ENCODE measurements around the gene HNRNPDL.
"Not testable (repeated sequence)": the region's sequence is repeated elsewhere in the genome, so short reads cannot be mapped to it uniquely, and the experiment has no call there.

Gene HNRNPDL

DNA sequence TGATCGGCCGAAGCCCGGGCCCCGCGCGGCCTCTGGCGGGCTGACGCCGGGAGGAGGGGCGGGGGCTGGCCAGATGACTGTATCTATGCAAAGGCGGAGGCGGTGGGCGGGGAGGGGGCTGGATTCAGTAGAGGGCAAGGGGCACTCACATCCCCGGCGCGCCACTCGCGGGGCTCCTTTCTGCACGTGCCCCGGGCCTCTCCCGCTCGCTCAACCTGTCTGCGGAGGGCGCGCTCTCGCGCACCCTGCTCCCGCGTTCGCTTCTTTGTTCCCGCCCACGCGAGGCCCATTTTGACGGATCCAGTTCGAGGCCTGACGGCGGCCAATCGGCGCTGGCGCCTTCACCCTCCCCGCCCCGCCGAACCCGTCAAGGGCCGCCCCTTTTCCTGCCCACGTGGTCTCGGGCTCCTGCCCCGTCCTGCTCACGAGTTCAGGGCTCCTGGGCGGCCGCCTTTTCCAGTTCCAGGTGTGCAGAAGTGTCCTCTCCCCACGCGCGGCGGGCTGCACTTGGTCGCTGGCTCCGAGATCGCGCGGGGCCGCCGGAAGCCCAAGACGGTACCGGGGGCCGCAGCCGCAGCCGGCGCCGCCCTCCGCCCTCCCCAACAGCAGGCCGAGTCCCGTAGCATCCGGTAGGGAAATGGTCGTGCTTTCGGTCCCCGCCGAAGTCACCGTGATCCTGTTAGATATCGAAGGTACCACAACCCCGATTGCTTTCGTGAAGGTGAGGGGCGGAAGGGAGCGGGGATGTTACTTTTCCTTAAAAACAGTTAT lies at the start of gene HNRNPDL, which contains the start of gene ENOPH1:
HNRNPDL (minus strand) TSS at position 270 of the 771 bp plus-strand sequence. CDS start 772 bp downstream, outside the sequence.
ENOPH1 (plus strand) TSS at position 398 of the 771 bp plus-strand sequence; CDS start at position 638, 240 bp downstream.
- Histone ChIP-seq H3K4me2 (peak within 1 kb of the TSS; percentile 75 to 96 (median 92)), H3K9me3 (replicated peaks in 1 of 11) (0 out of 22 replicates have a peak, but pooled peaks cover 0 to 7% (median 0%) of the 10 kb centered on the region in 11 experiments), H3K4me3 (peak within 1 kb of the TSS; percentile 70 to 90 (median 82)), H3K36me3 (peaks cover 37 to 67% (median 57%) of the 10 kb centered on the region in 11 experiments), H3K9ac (peak within 1 kb of the TSS; percentile 91 to 100 (median 99)), H3K27me3 (no peaks in the 10 kb centered on the region), H3K27ac (peak within 1 kb of the TSS; percentile 88 to 100 (median 99)), H3K4me1 (peaks cover 34 to 52% (median 40%) of the 10 kb centered on the region in 10 experiments), H4K20me1 (peaks cover 66 to 84% (median 81%) of the 10 kb centered on the region in 11 experiments)
- no peak for TF ChIP-seq Cebpa-rat (IDR thresholded peaks at IDR 0.05)

DNA sequence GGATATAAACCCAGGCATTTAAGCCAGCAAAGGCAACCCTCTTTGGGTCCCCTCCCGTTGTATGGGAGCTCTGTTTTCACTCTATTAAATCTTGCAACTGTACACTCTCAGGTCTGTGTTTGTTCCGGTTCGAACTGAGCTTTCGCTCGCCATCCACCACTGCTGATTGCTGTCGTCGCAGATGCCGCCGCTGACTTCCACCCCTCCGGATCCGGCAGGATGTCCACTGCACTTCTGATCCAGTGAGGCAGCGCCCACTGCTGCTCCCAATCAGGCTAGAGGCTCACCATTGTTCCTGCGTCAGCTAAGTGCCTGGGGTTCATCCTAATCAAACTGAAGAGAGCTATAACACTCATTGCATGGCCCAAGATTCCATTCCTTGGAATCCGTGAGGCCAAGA lies 49.3 kb upstream of the HNRNPDL start:
- Histone ChIP-seq H3K27me3 (no peaks in the 10 kb centered on the region), H3K4me1 (no peaks in the 10 kb centered on the region), H4K20me1 (no peaks in the 10 kb centered on the region), H3K9me3 (replicated peaks in 1 of 11) (peaks cover 0 to 17% (median 11%) of the 10 kb centered on the region in 11 experiments; a peak in 14 of 22 replicates), H3K4me2 (no peak overlapping the region), H3K4me3 (no peak overlapping the region), H3K27ac (no peak overlapping the region), H3K9ac (no peak overlapping the region), H3K36me3 (peaks cover 0 to 37% (median 17%) of the 10 kb centered on the region in 11 experiments; a peak in 14 of 22 replicates)
- no peak for TF ChIP-seq Cebpa-rat (IDR thresholded peaks at IDR 0.05)

DNA sequence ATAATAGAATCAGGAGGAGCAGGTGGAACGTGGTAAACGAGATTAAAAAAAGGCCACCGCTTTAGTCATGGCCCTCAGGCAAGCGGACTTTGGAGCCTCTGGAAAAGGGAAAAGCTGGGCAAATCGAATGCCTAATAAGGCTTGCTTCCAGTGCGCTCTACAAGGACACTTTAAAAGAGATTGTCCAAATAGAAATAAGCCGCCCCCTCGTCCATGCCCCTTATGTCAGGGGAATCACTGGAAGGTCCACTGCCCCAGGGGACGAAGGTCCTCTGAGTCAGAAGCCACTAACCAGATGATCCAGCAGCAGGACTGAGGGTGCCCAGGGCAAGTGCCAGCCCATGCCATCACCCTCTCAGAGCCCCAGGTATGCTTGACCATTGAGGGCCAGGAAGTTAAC lies 47.2 kb upstream of the HNRNPDL start:
- not testable (repeated sequence) for H4K20me1 ChIP-seq, H3K27ac ChIP-seq, H3K4me2 ChIP-seq, H3K9ac ChIP-seq, H3K27me3 ChIP-seq, H3K4me3 ChIP-seq, H3K4me1 ChIP-seq
- Histone ChIP-seq H3K36me3 (peaks cover 0 to 40% (median 17%) of the 10 kb centered on the region in 11 experiments; a peak in 14 of 22 replicates), H3K9me3 (replicated peaks in 1 of 11) (peaks cover 0 to 17% (median 11%) of the 10 kb centered on the region in 11 experiments; a peak in 14 of 22 replicates)

GRCh38 chr4:82475931-82476330 lies 45.7 kb upstream of the HNRNPDL start:
- H3K27ac ChIP-seq, H3K4me3 ChIP-seq: not testable (repeated sequence)

GRCh38 chr4:82473621-82474164 lies 43.4 kb upstream of the HNRNPDL start:
- no peak for TF ChIP-seq Cebpa-rat (IDR thresholded peaks at IDR 0.05)
- Histone ChIP-seq H3K27ac (no peak overlapping the region), H4K20me1 (no peaks in the 10 kb centered on the region)

More at GRCh38 chr4:82475931-82476330, 45.7 kb upstream of the HNRNPDL start:
- not testable (repeated sequence) for H3K4me1 ChIP-seq, H3K27me3 ChIP-seq, H3K4me2 ChIP-seq, H3K9ac ChIP-seq, H4K20me1 ChIP-seq
- Histone ChIP-seq H3K36me3 (peaks cover 0 to 42% (median 12%) of the 10 kb centered on the region in 11 experiments; a peak in 12 of 22 replicates), H3K9me3 (replicated peaks in 1 of 11) (peaks cover 0 to 17% (median 11%) of the 10 kb centered on the region in 11 experiments; a peak in 14 of 22 replicates)

GRCh38 chr4:82473080-82473479 lies 42.8 kb upstream of the HNRNPDL start:
- not testable (repeated sequence) for H3K27me3 ChIP-seq; H3K4me2 ChIP-seq; H3K4me3 ChIP-seq; H4K20me1 ChIP-seq; H3K9ac ChIP-seq; H3K9me3 ChIP-seq (replicated peaks in 1 of 11); H3K27ac ChIP-seq; H3K4me1 ChIP-seq
- peaks cover 2 to 43% (median 11%) of the 10 kb centered on the region in 11 experiments; a peak in 21 of 22 replicates for H3K36me3 ChIP-seq

More at GRCh38 chr4:82473621-82474164, 43.4 kb upstream of the HNRNPDL start:
- Histone ChIP-seq H3K9ac (no peak overlapping the region), H3K9me3 (replicated peaks in 1 of 11) (peaks cover 0 to 4% (median 3%) of the 10 kb centered on the region in 11 experiments; a peak in 9 of 22 replicates), H3K36me3 (peaks cover 0 to 40% (median 6%) of the 10 kb centered on the region in 11 experiments; a peak in 11 of 22 replicates), H3K4me3 (no peak overlapping the region), H3K4me2 (no peak overlapping the region), H3K27me3 (no peaks in the 10 kb centered on the region), H3K4me1 (no peaks in the 10 kb centered on the region)

- no peak overlapping the region for H3K4me2 ChIP-seq
- peaks cover 12 to 24% (median 17%) of the 10 kb centered on the region in 11 experiments for H3K9me3 ChIP-seq (replicated peaks in 1 of 11)
- H3K27me3 ChIP-seq: no peaks in the 10 kb centered on the region
- no peaks in the 10 kb centered on the region for H4K20me1 ChIP-seq
- H3K36me3 ChIP-seq: peaks cover 10 to 75% (median 38%) of the 10 kb centered on the region in 11 experiments
- H3K9ac ChIP-seq: no peak overlapping the region
- no peak overlapping the region for H3K4me3 ChIP-seq
- no peak for TF ChIP-seq Cebpa-rat (IDR thresholded peaks at IDR 0.05)
- H3K4me1 ChIP-seq: peaks cover 0 to under 1% (median 0%) of the 10 kb centered on the region in 10 experiments; a peak in 1 of 20 replicates
- no peak overlapping the region for H3K27ac ChIP-seq
Measured at GRCh38 chr4:82469791-82470345, 39.6 kb upstream of the HNRNPDL start.

DNA sequence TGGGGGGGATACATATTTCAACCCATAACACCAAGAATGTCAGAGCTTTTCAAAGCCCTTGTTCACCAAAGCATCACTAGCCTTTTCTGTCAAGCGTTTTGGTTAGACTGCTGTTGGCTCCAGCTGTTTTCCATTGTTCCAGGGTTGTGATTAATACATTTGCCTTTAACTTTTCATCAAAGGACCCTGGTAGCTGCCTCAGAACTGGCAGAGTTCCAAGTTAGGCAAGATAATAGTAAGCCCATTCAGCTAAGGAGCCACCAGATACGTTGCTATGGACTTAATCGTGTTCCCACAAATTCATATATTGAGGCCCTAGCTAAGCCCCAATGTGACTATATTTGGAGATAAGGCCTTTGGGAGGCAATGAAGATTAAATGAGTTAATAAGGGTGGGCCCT lies 37.2 kb upstream of the HNRNPDL start:
- TF ChIP-seq Cebpa-rat (IDR thresholded peaks at IDR 0.05): no peak
- Histone ChIP-seq H3K4me3 (no peak overlapping the region), H3K9ac (no peak overlapping the region), H3K27ac (no peak overlapping the region), H3K4me1 (peaks cover 0 to 8% (median 0%) of the 10 kb centered on the region in 10 experiments; a peak in 1 of 20 replicates), H3K4me2 (no peak overlapping the region), H3K36me3 (peaks cover 18 to 97% (median 50%) of the 10 kb centered on the region in 11 experiments), H3K9me3 (replicated peaks in 1 of 11) (peaks cover 12 to 24% (median 17%) of the 10 kb centered on the region in 11 experiments), H4K20me1 (no peaks in the 10 kb centered on the region), H3K27me3 (no peaks in the 10 kb centered on the region)

- H3K4me2 ChIP-seq: no peak overlapping the region
- H3K27me3 ChIP-seq: no peaks in the 10 kb centered on the region
- peaks cover 0 to 24% (median 12%) of the 10 kb centered on the region in 11 experiments; a peak in 8 of 22 replicates for H4K20me1 ChIP-seq
- H3K4me1 ChIP-seq: peaks cover 0 to 9% (median 3%) of the 10 kb centered on the region in 10 experiments; a peak in 7 of 20 replicates
- peaks cover 42 to 97% (median 86%) of the 10 kb centered on the region in 11 experiments for H3K36me3 ChIP-seq
- no peak for TF ChIP-seq Cebpa-rat (IDR thresholded peaks at IDR 0.05)
- peaks cover 10 to 21% (median 15%) of the 10 kb centered on the region in 11 experiments for H3K9me3 ChIP-seq (replicated peaks in 1 of 11)
- no peak overlapping the region for H3K27ac ChIP-seq
- no peak overlapping the region for H3K9ac ChIP-seq
- H3K4me3 ChIP-seq: no peak overlapping the region
Measured at GRCh38 chr4:82463221-82463620, 33.0 kb upstream of the HNRNPDL start.
